Testis (tissue), 3 donors: Measurements from ENCODE around the gene WDFY4. TPM values are rescaled to one million over a fixed set of nuclear protein-coding genes. Genes with fewer than 3 reads are reported as not detected.
"Not testable (repeated sequence)": the region's sequence is repeated elsewhere in the genome, so short reads cannot be mapped to it uniquely, and the experiment has no call there.

Experiments used
- DNase-seq: peaks from one replicate; pipeline ENCODE4 v3.0.0-alpha.2; 2019
- H3K27ac ChIP-seq, 2 donors: fragments of 200-600 bp; sonication (generic); one replicate each; pipeline ENCODE4 v1.5.1; 2019
- H3K27me3 ChIP-seq: fragments of 200-600 bp; sonication (generic); one replicate; pipeline ENCODE4 v1.5.1; 2019
- H3K36me3 ChIP-seq: fragments of 200-600 bp; sonication (generic); one replicate; pipeline ENCODE4 v1.5.1; 2017; ENCODE audit warnings: low read depth; ENCODE audit errors: missing control alignments
- H3K4me1 ChIP-seq: fragments of 200-600 bp; sonication (generic); one replicate; pipeline ENCODE4 v1.5.1; 2019
- H3K4me3 ChIP-seq, 2 donors: fragments of 200-600 bp; sonication (generic); one replicate each; pipeline ENCODE4 v1.5.1; 2017 to 2019
- H3K9me3 ChIP-seq: fragments of 200-600 bp; sonication (generic); one replicate; pipeline ENCODE4 v1.5.1; 2017
- CTCF ChIP-seq, 3 experiments: fragments of 450-650 bp in 2 of 3; fragments of 200-600 bp in 1 of 3; sonication (generic) in 1 of 3; IDR thresholded peaks; one replicate each; pipeline ENCODE4 v1.5.1; 2016 to 2019; ENCODE audit warnings: antibody characterized with exemption in 3 of 3, mild to moderate bottlenecking in 2 of 3, moderate library complexity in 1 of 3
- POLR2A ChIP-seq: fragments of 450-650 bp; IDR thresholded peaks from one replicate; pipeline ENCODE4 v1.6.1; 2017; ENCODE audit warnings: antibody characterized with exemption, mild to moderate bottlenecking, moderate library complexity
- WGBS, 2 donors: methylation state at CpG; one replicate each; pipeline ENCODE4 v1.1.5; 2018; 5-methylcytosine and 5-hydroxymethylcytosine counted together
- intact Hi-C: fragments of 100-400 bp; cut with DNase I; formaldehyde crosslinking; loops from one replicate; pipeline ENCODE4 v1.15.1; 2023; ENCODE audit warnings: low total_unique reads
- polyA plus RNA-seq: library from polyadenylated mRNA; stranded (reverse); fragments of 350-450 nt; fragmentation: Illumina TruSeq; extraction: RNeasy Lipid Tissue Mini Kit (QIAGEN cat#74804); gene quantifications from one replicate; pipeline ENCODE4 v1.2.3, GENCODE V29; 2014; ENCODE audit warnings: low read depth, low replicate concordance; ENCODE audit not compliant: insufficient read depth
- total RNA-seq, 2 donors: library from RNA; depleted of rRNA; stranded (reverse); fragments of >200 nt; gene quantifications; one replicate each; pipeline ENCODE4 v1.2.3, GENCODE V29; 2016

Gene WDFY4
- total and polyA plus RNA-seq, 3 donors from 2014 or later, result 10.2 to 21.5 (median 18.4) TPM

GRCh38 chr10:48638739-48639527, 45.7 kb upstream of the WDFY4 start:
- TF ChIP-seq POLR2A (no peak), CTCF (IDR thresholded peaks at IDR 0.05) (no peak)
- Histone ChIP-seq H3K4me3 (no peak overlapping the region), H3K27me3 (no peaks in the 10 kb centered on the region), H3K4me1 (no peaks in the 10 kb centered on the region), H3K27ac (no peak overlapping the region), H3K36me3 (no peaks in the 10 kb centered on the region), H3K9me3 (no peaks in the 10 kb centered on the region)
- no peak for DNase-seq
- 83 to 89% methylated on average over 4 of the region's 4 CpGs for WGBS, 2 donors
- intact Hi-C loops, result no loop called here

- Histone ChIP-seq H3K4me1 (no peaks in the 10 kb centered on the region), H3K27ac (no peak overlapping the region), H3K27me3 (no peaks in the 10 kb centered on the region), H3K4me3 (no peak overlapping the region), H3K36me3 (no peaks in the 10 kb centered on the region), H3K9me3 (no peaks in the 10 kb centered on the region)
- 53 to 68% methylated on average over 1 of the region's 1 CpG for WGBS, 2 donors
- intact Hi-C loops, result no loop called here
- no peak for DNase-seq
- TF ChIP-seq CTCF (IDR thresholded peaks at IDR 0.05) (no peak), POLR2A (no peak)
Observed at GRCh38 chr10:48639632-48640031, 45.0 kb upstream of the WDFY4 start.

- H3K27ac ChIP-seq, result no peak overlapping the region
- no peaks in the 10 kb centered on the region for H3K27me3 ChIP-seq
- no peaks in the 10 kb centered on the region for H3K9me3 ChIP-seq
- no peak for DNase-seq
- no peaks in the 10 kb centered on the region for H3K4me1 ChIP-seq
- no peak overlapping the region for H3K4me3 ChIP-seq
- no peaks in the 10 kb centered on the region for H3K36me3 ChIP-seq
- intact Hi-C loops, result no loop called here
- WGBS, 2 donors, result 50% methylated on average over 1 of the region's 1 CpG
- TF ChIP-seq POLR2A (no peak), CTCF (IDR thresholded peaks at IDR 0.05) (no peak)
Observed at GRCh38 chr10:48640326-48640725, 44.3 kb upstream of the WDFY4 start.

GRCh38 chr10:48641099-48641690, 43.5 kb upstream of the WDFY4 start:
- DNase-seq, H3K4me1 ChIP-seq, intact Hi-C loops, H3K27me3 ChIP-seq, H3K27ac ChIP-seq, H3K36me3 ChIP-seq, H3K9me3 ChIP-seq, H3K4me3 ChIP-seq: not testable (repeated sequence)
- WGBS, 2 donors, result 95 to 96% methylated on average over 4 of the region's 4 CpGs

- 72 to 81% methylated on average over 1 of the region's 1 CpG for WGBS, 2 donors
- Histone ChIP-seq H3K36me3 (no peaks in the 10 kb centered on the region), H3K4me3 (no peak overlapping the region), H3K27me3 (no peaks in the 10 kb centered on the region), H3K27ac (no peak overlapping the region), H3K9me3 (no peaks in the 10 kb centered on the region), H3K4me1 (no peaks in the 10 kb centered on the region)
- TF ChIP-seq POLR2A, result no peak
- TF ChIP-seq CTCF (IDR thresholded peaks at IDR 0.05), result no peak
- intact Hi-C loops, result no loop called here
- DNase-seq, result no peak
Observed at GRCh38 chr10:48645600-48645999, 39.1 kb upstream of the WDFY4 start.

GRCh38 chr10:48647073-48647472, 37.6 kb upstream of the WDFY4 start:
- H3K4me1 ChIP-seq, H3K9me3 ChIP-seq, H3K27me3 ChIP-seq, DNase-seq, H3K36me3 ChIP-seq, intact Hi-C loops, H3K4me3 ChIP-seq, H3K27ac ChIP-seq: not testable (repeated sequence)
- 92 to 98% methylated on average over 7 of the region's 7 CpGs for WGBS, 2 donors
